Measurements from ENCODE around the gene ASGR2.

The ASGR2 gene

GRCh38 chr17:7113273-7114071 lies 1.1 kb downstream of the ASGR2 start:
- H3K4me3 ChIP-seq (ENCODE audit: insufficient read length, low read depth): no peak overlapping the region
- no peaks in the 10 kb centered on the region for H3K9me3 ChIP-seq (ENCODE audit: insufficient read depth, low read length)
- H3K4me1 ChIP-seq (ENCODE audit: insufficient read depth, insufficient read length): peaks cover 5% of the 10 kb centered on the region
- H3K27me3 ChIP-seq (ENCODE audit: insufficient read depth, insufficient read length): no peaks in the 10 kb centered on the region
- no peak overlapping the region for H3K9ac ChIP-seq (ENCODE audit: insufficient read length, low read depth)
- TF ChIP-seq YY1 (IDR thresholded peaks at IDR 0.05; ENCODE audit: insufficient read depth, insufficient read length): no peak
- TF ChIP-seq ZNF274 (IDR thresholded peaks at IDR 0.05; ENCODE audit: low read depth, low read length): no peak
- TF ChIP-seq SUZ12 (IDR thresholded peaks at IDR 0.05; ENCODE audit: extremely low read depth, insufficient read depth, insufficient read length): no peak
- no peaks in the 10 kb centered on the region for H3K36me3 ChIP-seq (ENCODE audit: insufficient read depth, insufficient read length, low read length)
- DNase-seq (ENCODE audit: low read depth, low spot score): no peak

- TF ChIP-seq SUZ12 (IDR thresholded peaks at IDR 0.05; ENCODE audit: extremely low read depth, insufficient read depth, insufficient read length) (no peak), YY1 (IDR thresholded peaks at IDR 0.05; ENCODE audit: insufficient read depth, insufficient read length) (no peak), ZNF274 (IDR thresholded peaks at IDR 0.05; ENCODE audit: low read depth, low read length) (no peak)
- Histone ChIP-seq H3K9me3 (ENCODE audit: insufficient read depth, low read length) (no peaks in the 10 kb centered on the region), H3K27me3 (ENCODE audit: insufficient read depth, insufficient read length) (no peaks in the 10 kb centered on the region), H3K4me3 (ENCODE audit: insufficient read length, low read depth) (no peak overlapping the region), H3K9ac (ENCODE audit: insufficient read length, low read depth) (no peak overlapping the region), H3K36me3 (ENCODE audit: insufficient read depth, insufficient read length, low read length) (no peaks in the 10 kb centered on the region), H3K4me1 (ENCODE audit: insufficient read depth, insufficient read length) (peaks cover 5% of the 10 kb centered on the region)
- DNase-seq (ENCODE audit: low read depth, low spot score): no peak
Observed at GRCh38 chr17:7112510-7113108, 2.0 kb downstream of the ASGR2 start.

- H3K4me1 ChIP-seq (ENCODE audit: insufficient read depth, insufficient read length): peaks cover 8% of the 10 kb centered on the region
- no peaks in the 10 kb centered on the region for H3K36me3 ChIP-seq (ENCODE audit: insufficient read depth, insufficient read length, low read length)
- H3K27me3 ChIP-seq (ENCODE audit: insufficient read depth, insufficient read length): no peaks in the 10 kb centered on the region
- no peak overlapping the region for H3K4me3 ChIP-seq (ENCODE audit: insufficient read length, low read depth)
- no peak for DNase-seq (ENCODE audit: low read depth, low spot score)
- TF ChIP-seq YY1 (IDR thresholded peaks at IDR 0.05; ENCODE audit: insufficient read depth, insufficient read length) (no peak), SUZ12 (IDR thresholded peaks at IDR 0.05; ENCODE audit: extremely low read depth, insufficient read depth, insufficient read length) (no peak), ZNF274 (IDR thresholded peaks at IDR 0.05; ENCODE audit: low read depth, low read length) (no peak)
- H3K9me3 ChIP-seq (ENCODE audit: insufficient read depth, low read length): no peaks in the 10 kb centered on the region
- no peak overlapping the region for H3K9ac ChIP-seq (ENCODE audit: insufficient read length, low read depth)
Observed at GRCh38 chr17:7111784-7112509, 2.7 kb downstream of the ASGR2 start.

GRCh38 chr17:7110617-7111306 lies 3.9 kb downstream of the ASGR2 start:
- Histone ChIP-seq H3K9me3 (ENCODE audit: insufficient read depth, low read length) (no peaks in the 10 kb centered on the region), H3K36me3 (ENCODE audit: insufficient read depth, insufficient read length, low read length) (no peaks in the 10 kb centered on the region), H3K9ac (ENCODE audit: insufficient read length, low read depth) (no peak overlapping the region), H3K4me3 (ENCODE audit: insufficient read length, low read depth) (no peak overlapping the region), H3K4me1 (ENCODE audit: insufficient read depth, insufficient read length) (peaks cover 8% of the 10 kb centered on the region), H3K27me3 (ENCODE audit: insufficient read depth, insufficient read length) (no peaks in the 10 kb centered on the region)
- TF ChIP-seq ZNF274 (IDR thresholded peaks at IDR 0.05; ENCODE audit: low read depth, low read length) (no peak), SUZ12 (IDR thresholded peaks at IDR 0.05; ENCODE audit: extremely low read depth, insufficient read depth, insufficient read length) (no peak), YY1 (IDR thresholded peaks at IDR 0.05; ENCODE audit: insufficient read depth, insufficient read length) (no peak)
- DNase-seq (ENCODE audit: low read depth, low spot score): no peak

GRCh38 chr17:7109461-7110322 lies 4.9 kb downstream of the ASGR2 start:
- Histone ChIP-seq H3K4me1 (ENCODE audit: insufficient read depth, insufficient read length) (peaks cover 8% of the 10 kb centered on the region), H3K4me3 (ENCODE audit: insufficient read length, low read depth) (no peak overlapping the region), H3K9ac (ENCODE audit: insufficient read length, low read depth) (no peak overlapping the region), H3K27me3 (ENCODE audit: insufficient read depth, insufficient read length) (no peaks in the 10 kb centered on the region), H3K36me3 (ENCODE audit: insufficient read depth, insufficient read length, low read length) (no peaks in the 10 kb centered on the region), H3K9me3 (ENCODE audit: insufficient read depth, low read length) (no peaks in the 10 kb centered on the region)
- TF ChIP-seq SUZ12 (IDR thresholded peaks at IDR 0.05; ENCODE audit: extremely low read depth, insufficient read depth, insufficient read length): no peak
- DNase-seq (ENCODE audit: low read depth, low spot score): no peak

- Histone ChIP-seq H3K9me3 (ENCODE audit: insufficient read depth, low read length) (no peaks in the 10 kb centered on the region), H3K27me3 (ENCODE audit: insufficient read depth, insufficient read length) (no peaks in the 10 kb centered on the region), H3K9ac (ENCODE audit: insufficient read length, low read depth) (no peak overlapping the region), H3K4me3 (ENCODE audit: insufficient read length, low read depth) (no peak overlapping the region), H3K4me1 (ENCODE audit: insufficient read depth, insufficient read length) (peaks cover 4% of the 10 kb centered on the region), H3K36me3 (ENCODE audit: insufficient read depth, insufficient read length, low read length) (no peaks in the 10 kb centered on the region)
- no peak for DNase-seq (ENCODE audit: low read depth, low spot score)
- TF ChIP-seq ZNF274 (IDR thresholded peaks at IDR 0.05; ENCODE audit: low read depth, low read length) (no peak), SUZ12 (IDR thresholded peaks at IDR 0.05; ENCODE audit: extremely low read depth, insufficient read depth, insufficient read length) (no peak), YY1 (IDR thresholded peaks at IDR 0.05; ENCODE audit: insufficient read depth, insufficient read length) (no peak)
Observed at GRCh38 chr17:7108981-7109380, 5.6 kb downstream of the ASGR2 start.

Data from NT2/D1 (cell line).